ENCODE measurements around the gene HP. TPM values are rescaled to one million over a fixed set of nuclear protein-coding genes. Genes with fewer than 3 reads are reported as not detected.
A peak's percentile ranks its signal among the peaks of the same experiment; 100 is the strongest.

The HP gene
- total and polyA plus RNA-seq, 2 of the 13 experiments (the other 11 are each of a cell fraction or from before 2014, with no cell fraction given), result 387 to 524 TPM

- TF ChIP-seq, protein P1, sequence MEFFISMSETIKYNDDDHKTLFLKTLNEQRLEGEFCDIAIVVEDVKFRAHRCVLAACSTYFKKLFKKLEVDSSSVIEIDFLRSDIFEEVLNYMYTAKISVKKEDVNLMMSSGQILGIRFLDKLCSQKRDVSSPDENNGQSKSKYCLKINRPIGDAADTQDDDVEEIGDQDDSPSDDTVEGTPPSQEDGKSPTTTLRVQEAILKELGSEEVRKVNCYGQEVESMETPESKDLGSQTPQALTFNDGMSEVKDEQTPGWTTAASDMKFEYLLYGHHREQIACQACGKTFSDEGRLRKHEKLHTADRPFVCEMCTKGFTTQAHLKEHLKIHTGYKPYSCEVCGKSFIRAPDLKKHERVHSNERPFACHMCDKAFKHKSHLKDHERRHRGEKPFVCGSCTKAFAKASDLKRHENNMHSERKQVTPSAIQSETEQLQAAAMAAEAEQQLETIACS (CRISPR knock-in tag; IDR thresholded peaks at IDR 0.05), result no peak; the same call in 1 of the 2 replicates
- TF ChIP-seq ZHX2 (IDR thresholded peaks at IDR 0.05; ENCODE audit: low read depth) (peak; percentile 66; the same call in 1 of the 2 replicates), ZHX2 (CRISPR knock-in tag; IDR thresholded peaks at IDR 0.05; ENCODE audit: borderline replicate concordance) (0 out of 2 replicates have a peak, but pooled peaks have one; percentile 65), ZNF781 (CRISPR knock-in tag; IDR thresholded peaks at IDR 0.05; ENCODE audit: borderline replicate concordance, not compliant biosample characterization) (peak; percentile 93), ZNF256 (CRISPR knock-in tag; conservative IDR thresholded peaks at IDR 0.05) (no peak), PCBP2 (optimal IDR thresholded peaks at IDR 0.05; ENCODE audit: low read depth, low read length, poor library complexity, severe bottlenecking) (no peak), NFKBIZ (CRISPR knock-in tag; IDR thresholded peaks at IDR 0.05) (peak; percentile 55; the same call in 1 of the 2 replicates), CCAR2 (optimal IDR thresholded peaks at IDR 0.05; ENCODE audit: low read depth, low read length) (no peak), ZNF790 (CRISPR knock-in tag; IDR thresholded peaks at IDR 0.05; ENCODE audit: borderline replicate concordance) (peak; percentile 29; the same call in 1 of the 2 replicates), WIZ (CRISPR knock-in tag; IDR thresholded peaks at IDR 0.05) (0 out of 2 replicates have a peak, but pooled peaks have one; percentile 66), ZNF232 (CRISPR knock-in tag; IDR thresholded peaks at IDR 0.05; ENCODE audit: borderline replicate concordance) (no peak)
- TF ChIP-seq, protein P2, sequence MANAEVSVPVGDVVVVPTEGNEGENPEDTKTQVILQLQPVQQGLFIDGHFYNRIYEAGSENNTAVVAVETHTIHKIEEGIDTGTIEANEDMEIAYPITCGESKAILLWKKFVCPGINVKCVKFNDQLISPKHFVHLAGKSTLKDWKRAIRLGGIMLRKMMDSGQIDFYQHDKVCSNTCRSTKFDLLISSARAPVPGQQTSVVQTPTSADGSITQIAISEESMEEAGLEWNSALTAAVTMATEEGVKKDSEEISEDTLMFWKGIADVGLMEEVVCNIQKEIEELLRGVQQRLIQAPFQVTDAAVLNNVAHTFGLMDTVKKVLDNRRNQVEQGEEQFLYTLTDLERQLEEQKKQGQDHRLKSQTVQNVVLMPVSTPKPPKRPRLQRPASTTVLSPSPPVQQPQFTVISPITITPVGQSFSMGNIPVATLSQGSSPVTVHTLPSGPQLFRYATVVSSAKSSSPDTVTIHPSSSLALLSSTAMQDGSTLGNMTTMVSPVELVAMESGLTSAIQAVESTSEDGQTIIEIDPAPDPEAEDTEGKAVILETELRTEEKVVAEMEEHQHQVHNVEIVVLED (CRISPR knock-in tag; IDR thresholded peaks at IDR 0.05; ENCODE audit: borderline replicate concordance), result peak; percentile 82; the same call in 1 of the 2 replicates
- TF ChIP-seq, protein P3, sequence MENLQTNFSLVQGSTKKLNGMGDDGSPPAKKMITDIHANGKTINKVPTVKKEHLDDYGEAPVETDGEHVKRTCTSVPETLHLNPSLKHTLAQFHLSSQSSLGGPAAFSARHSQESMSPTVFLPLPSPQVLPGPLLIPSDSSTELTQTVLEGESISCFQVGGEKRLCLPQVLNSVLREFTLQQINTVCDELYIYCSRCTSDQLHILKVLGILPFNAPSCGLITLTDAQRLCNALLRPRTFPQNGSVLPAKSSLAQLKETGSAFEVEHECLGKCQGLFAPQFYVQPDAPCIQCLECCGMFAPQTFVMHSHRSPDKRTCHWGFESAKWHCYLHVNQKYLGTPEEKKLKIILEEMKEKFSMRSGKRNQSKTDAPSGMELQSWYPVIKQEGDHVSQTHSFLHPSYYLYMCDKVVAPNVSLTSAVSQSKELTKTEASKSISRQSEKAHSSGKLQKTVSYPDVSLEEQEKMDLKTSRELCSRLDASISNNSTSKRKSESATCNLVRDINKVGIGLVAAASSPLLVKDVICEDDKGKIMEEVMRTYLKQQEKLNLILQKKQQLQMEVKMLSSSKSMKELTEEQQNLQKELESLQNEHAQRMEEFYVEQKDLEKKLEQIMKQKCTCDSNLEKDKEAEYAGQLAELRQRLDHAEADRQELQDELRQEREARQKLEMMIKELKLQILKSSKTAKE (CRISPR knock-in tag; IDR thresholded peaks at IDR 0.05; ENCODE audit: borderline replicate concordance), result peak; percentile 49; the same call in 1 of the 2 replicates
- TF ChIP-seq, protein P4, sequence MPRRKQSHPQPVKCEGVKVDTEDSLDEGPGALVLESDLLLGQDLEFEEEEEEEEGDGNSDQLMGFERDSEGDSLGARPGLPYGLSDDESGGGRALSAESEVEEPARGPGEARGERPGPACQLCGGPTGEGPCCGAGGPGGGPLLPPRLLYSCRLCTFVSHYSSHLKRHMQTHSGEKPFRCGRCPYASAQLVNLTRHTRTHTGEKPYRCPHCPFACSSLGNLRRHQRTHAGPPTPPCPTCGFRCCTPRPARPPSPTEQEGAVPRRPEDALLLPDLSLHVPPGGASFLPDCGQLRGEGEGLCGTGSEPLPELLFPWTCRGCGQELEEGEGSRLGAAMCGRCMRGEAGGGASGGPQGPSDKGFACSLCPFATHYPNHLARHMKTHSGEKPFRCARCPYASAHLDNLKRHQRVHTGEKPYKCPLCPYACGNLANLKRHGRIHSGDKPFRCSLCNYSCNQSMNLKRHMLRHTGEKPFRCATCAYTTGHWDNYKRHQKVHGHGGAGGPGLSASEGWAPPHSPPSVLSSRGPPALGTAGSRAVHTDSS (CRISPR knock-in tag; conservative IDR thresholded peaks at IDR 0.05), result no peak
Observed at GRCh38 chr16:72008424-72009216, 45.7 kb upstream of the HP start, which contains the start of gene DHODH (continued).

Data from HepG2 (cell line).